GM06990 (cell line): ENCODE measurements around the gene SLC7A1.

Source experiments
- DNase-seq: peaks from one replicate; pipeline ENCODE4 v3.0.0-alpha.2; 2011; ENCODE audit not compliant: insufficient read length; ENCODE audit errors: extremely low read depth
- H3K27me3 ChIP-seq: replicated peaks from 2 replicates; pipeline ENCODE4 v1.6.0; 2011; ENCODE audit warnings: low read length; ENCODE audit not compliant: control insufficient read depth, insufficient read depth
- H3K36me3 ChIP-seq: 2 replicates; pipeline ENCODE4 v1.5.1; 2011; ENCODE audit warnings: low read length; ENCODE audit not compliant: control insufficient read depth, insufficient read depth
- H3K4me3 ChIP-seq: replicated peaks from 2 replicates; pipeline ENCODE4 v1.5.1; 2011; ENCODE audit warnings: low read depth, mild to moderate bottlenecking, control low read depth, low read length
- CTCF ChIP-seq: IDR thresholded peaks from 2 replicates; pipeline ENCODE4 v1.5.1; 2011; ENCODE audit warnings: low read length, control low read depth, mild to moderate bottlenecking, inconsistent platforms; ENCODE audit not compliant: insufficient read depth, poor library complexity, severe bottlenecking

Gene SLC7A1

GRCh38 chr13:29591310-29591709 is 4.2 kb downstream of the SLC7A1 start:
- Histone ChIP-seq H3K4me3 (no peak overlapping the region), H3K27me3 (no peaks in the 10 kb centered on the region), H3K36me3 (peaks cover 2% of the 10 kb centered on the region)
- no peak for TF ChIP-seq CTCF
- DNase-seq: no peak

GRCh38 chr13:29589967-29590366 is 5.5 kb downstream of the SLC7A1 start:
- H3K4me3 ChIP-seq: no peak overlapping the region
- peak; percentile 19 for TF ChIP-seq CTCF
- no peaks in the 10 kb centered on the region for H3K27me3 ChIP-seq
- H3K36me3 ChIP-seq: peaks cover 2% of the 10 kb centered on the region
- no peak for DNase-seq

- no peak overlapping the region for H3K4me3 ChIP-seq
- no peak for DNase-seq
- H3K27me3 ChIP-seq: no peaks in the 10 kb centered on the region
- H3K36me3 ChIP-seq: peaks cover 2% of the 10 kb centered on the region
- TF ChIP-seq CTCF: no peak
These were observed 6.3 kb downstream of the SLC7A1 start for GRCh38 chr13:29589234-29589633.

- no peak for TF ChIP-seq CTCF
- no peak for DNase-seq
- peaks cover 5% of the 10 kb centered on the region for H3K36me3 ChIP-seq
These were observed 7.8 kb downstream of the SLC7A1 start for GRCh38 chr13:29587645-29588044.

GRCh38 chr13:29583073-29583785 is 12.3 kb downstream of the SLC7A1 start:
- no peaks in the 10 kb centered on the region for H3K27me3 ChIP-seq
- peaks cover 3% of the 10 kb centered on the region; the same call in 1 of the 2 replicates for H3K36me3 ChIP-seq
- no peak overlapping the region for H3K4me3 ChIP-seq
- TF ChIP-seq CTCF: no peak
- DNase-seq: no peak

More at GRCh38 chr13:29587645-29588044, 7.8 kb downstream of the SLC7A1 start:
- H3K4me3 ChIP-seq: no peak overlapping the region
- no peaks in the 10 kb centered on the region for H3K27me3 ChIP-seq
